ENCODE measurements around the gene TEP1.

The TEP1 gene

GRCh38 chr14:20384321-20384720 lies 29.0 kb downstream of the TEP1 start:
- H3K27ac ChIP-seq (ENCODE audit: low read depth, low read length) = no peak overlapping the region
- H3K27me3 ChIP-seq (ENCODE audit: control insufficient read depth, low read length) = no peaks in the 10 kb centered on the region
- H3K36me3 ChIP-seq (ENCODE audit: control insufficient read depth, low read length) = peaks cover 74% of the 10 kb centered on the region
- H3K79me2 ChIP-seq (ENCODE audit: control insufficient read depth, low read length) = no peaks in the 10 kb centered on the region
- TF ChIP-seq EZH2phosphoT487 (IDR thresholded peaks at IDR 0.05; ENCODE audit: borderline replicate concordance, low read length) (no peak), CTCF (IDR thresholded peaks at IDR 0.05; ENCODE audit: low read depth, low read length, poor library complexity, severe bottlenecking) (no peak)
- H3K4me2 ChIP-seq (ENCODE audit: low read length) = no peak overlapping the region
- no peaks in the 10 kb centered on the region for H3F3A ChIP-seq (ENCODE audit: control insufficient read depth, insufficient read depth)
- no peaks in the 10 kb centered on the region for H3K9me2 ChIP-seq (replicated peaks; ENCODE audit: control insufficient read depth, low read length)
- H3K4me1 ChIP-seq (ENCODE audit: control insufficient read depth, low read length) = no peaks in the 10 kb centered on the region
- no peaks in the 10 kb centered on the region for H3K9me3 ChIP-seq (ENCODE audit: control insufficient read depth, insufficient read depth, low read length)
- no peaks in the 10 kb centered on the region for H4K20me1 ChIP-seq (ENCODE audit: control insufficient read depth, insufficient read depth, low read depth, low read length)
- H3K4me3 ChIP-seq (ENCODE audit: low read length) = no peak overlapping the region

- Histone ChIP-seq H3K36me3 (ENCODE audit: control insufficient read depth, low read length) (peaks cover 78% of the 10 kb centered on the region), H3K27ac (ENCODE audit: low read depth, low read length) (no peak overlapping the region), H4K20me1 (ENCODE audit: control insufficient read depth, insufficient read depth, low read depth, low read length) (no peaks in the 10 kb centered on the region), H3K79me2 (ENCODE audit: control insufficient read depth, low read length) (no peaks in the 10 kb centered on the region), H3F3A (ENCODE audit: control insufficient read depth, insufficient read depth) (no peaks in the 10 kb centered on the region), H3K9me2 (replicated peaks; ENCODE audit: control insufficient read depth, low read length) (no peaks in the 10 kb centered on the region), H3K4me3 (ENCODE audit: low read length) (no peak overlapping the region), H3K9me3 (ENCODE audit: control insufficient read depth, insufficient read depth, low read length) (no peaks in the 10 kb centered on the region), H3K4me1 (ENCODE audit: control insufficient read depth, low read length) (no peaks in the 10 kb centered on the region), H3K27me3 (ENCODE audit: control insufficient read depth, low read length) (no peaks in the 10 kb centered on the region), H3K4me2 (ENCODE audit: low read length) (no peak overlapping the region)
- TF ChIP-seq EZH2phosphoT487 (IDR thresholded peaks at IDR 0.05; ENCODE audit: borderline replicate concordance, low read length) (no peak), CTCF (IDR thresholded peaks at IDR 0.05; ENCODE audit: low read depth, low read length, poor library complexity, severe bottlenecking) (no peak)
These were observed 29.7 kb downstream of the TEP1 start for GRCh38 chr14:20383636-20384035.

- Histone ChIP-seq H3F3A (ENCODE audit: control insufficient read depth, insufficient read depth) (no peaks in the 10 kb centered on the region), H4K20me1 (ENCODE audit: control insufficient read depth, insufficient read depth, low read depth, low read length) (no peaks in the 10 kb centered on the region), H3K27me3 (ENCODE audit: control insufficient read depth, low read length) (no peaks in the 10 kb centered on the region), H3K4me2 (ENCODE audit: low read length) (no peak overlapping the region), H3K4me3 (ENCODE audit: low read length) (no peak overlapping the region), H3K36me3 (ENCODE audit: control insufficient read depth, low read length) (peaks cover 77% of the 10 kb centered on the region), H3K4me1 (ENCODE audit: control insufficient read depth, low read length) (no peaks in the 10 kb centered on the region), H3K79me2 (ENCODE audit: control insufficient read depth, low read length) (no peaks in the 10 kb centered on the region), H3K27ac (ENCODE audit: low read depth, low read length) (no peak overlapping the region), H3K9me3 (ENCODE audit: control insufficient read depth, insufficient read depth, low read length) (no peaks in the 10 kb centered on the region), H3K9me2 (replicated peaks; ENCODE audit: control insufficient read depth, low read length) (no peaks in the 10 kb centered on the region)
- TF ChIP-seq CTCF (IDR thresholded peaks at IDR 0.05; ENCODE audit: low read depth, low read length, poor library complexity, severe bottlenecking) (no peak), EZH2phosphoT487 (IDR thresholded peaks at IDR 0.05; ENCODE audit: borderline replicate concordance, low read length) (no peak)
These were observed 30.3 kb downstream of the TEP1 start for GRCh38 chr14:20383032-20383431.

- no peaks in the 10 kb centered on the region for H4K20me1 ChIP-seq (ENCODE audit: control insufficient read depth, insufficient read depth, low read depth, low read length)
- H3K9me2 ChIP-seq (replicated peaks; ENCODE audit: control insufficient read depth, low read length) = no peaks in the 10 kb centered on the region
- H3K27me3 ChIP-seq (ENCODE audit: control insufficient read depth, low read length) = no peaks in the 10 kb centered on the region
- no peaks in the 10 kb centered on the region for H3K4me1 ChIP-seq (ENCODE audit: control insufficient read depth, low read length)
- no peaks in the 10 kb centered on the region for H3F3A ChIP-seq (ENCODE audit: control insufficient read depth, insufficient read depth)
- no peak overlapping the region for H3K27ac ChIP-seq (ENCODE audit: low read depth, low read length)
- H3K4me3 ChIP-seq (ENCODE audit: low read length) = no peak overlapping the region
- no peaks in the 10 kb centered on the region for H3K79me2 ChIP-seq (ENCODE audit: control insufficient read depth, low read length)
- no peak overlapping the region for H3K4me2 ChIP-seq (ENCODE audit: low read length)
- TF ChIP-seq EZH2phosphoT487 (IDR thresholded peaks at IDR 0.05; ENCODE audit: borderline replicate concordance, low read length) (no peak), CTCF (IDR thresholded peaks at IDR 0.05; ENCODE audit: low read depth, low read length, poor library complexity, severe bottlenecking) (no peak)
- H3K36me3 ChIP-seq (ENCODE audit: control insufficient read depth, low read length) = peaks cover 72% of the 10 kb centered on the region
- no peaks in the 10 kb centered on the region for H3K9me3 ChIP-seq (ENCODE audit: control insufficient read depth, insufficient read depth, low read length)
These were observed 30.8 kb downstream of the TEP1 start for GRCh38 chr14:20382526-20382925.

Data from DOHH2 (cell line).